ENCODE measurements around the gene TCAP.

The TCAP gene

DNA sequence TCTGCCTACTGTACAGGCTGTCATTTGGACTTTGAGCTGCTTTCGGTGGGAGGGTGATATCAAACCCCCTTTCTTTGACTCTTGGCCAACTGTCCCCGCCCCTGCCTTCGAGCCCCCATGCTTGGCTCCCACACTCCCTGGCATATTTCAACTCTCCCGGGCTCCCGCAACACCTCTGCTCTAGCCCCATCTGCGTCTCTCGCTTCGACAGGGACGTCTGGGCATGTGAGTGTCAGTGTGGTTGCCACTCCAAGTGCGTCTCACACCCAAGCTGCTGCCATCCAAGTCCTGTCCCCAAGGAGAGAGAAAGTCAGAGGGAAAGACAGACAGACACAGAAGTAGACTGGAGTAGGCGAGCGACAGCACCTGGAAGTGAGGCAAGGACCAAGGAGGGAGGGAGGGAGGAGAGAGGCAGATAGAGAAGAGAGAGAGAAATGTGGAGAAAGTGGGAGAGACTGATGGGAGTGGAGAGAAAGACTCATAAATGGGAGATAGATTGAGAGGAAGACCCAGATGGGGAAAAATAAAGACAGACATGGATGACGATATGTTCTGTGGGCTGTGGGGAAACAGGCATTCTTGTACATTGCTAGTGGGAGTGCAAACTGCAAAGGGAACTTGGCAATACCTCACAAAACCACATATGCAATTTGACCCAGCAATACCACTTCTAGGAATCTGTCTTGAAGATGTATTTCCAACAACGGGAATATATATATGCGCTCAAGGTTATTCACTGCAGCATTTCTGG is 16.4 kb upstream of the TCAP start:
- in situ Hi-C loops (cut with HindIII; ENCODE audit: low sequenced_read_pairs): no loop called here
- TF ChIP-seq, protein P1, sequence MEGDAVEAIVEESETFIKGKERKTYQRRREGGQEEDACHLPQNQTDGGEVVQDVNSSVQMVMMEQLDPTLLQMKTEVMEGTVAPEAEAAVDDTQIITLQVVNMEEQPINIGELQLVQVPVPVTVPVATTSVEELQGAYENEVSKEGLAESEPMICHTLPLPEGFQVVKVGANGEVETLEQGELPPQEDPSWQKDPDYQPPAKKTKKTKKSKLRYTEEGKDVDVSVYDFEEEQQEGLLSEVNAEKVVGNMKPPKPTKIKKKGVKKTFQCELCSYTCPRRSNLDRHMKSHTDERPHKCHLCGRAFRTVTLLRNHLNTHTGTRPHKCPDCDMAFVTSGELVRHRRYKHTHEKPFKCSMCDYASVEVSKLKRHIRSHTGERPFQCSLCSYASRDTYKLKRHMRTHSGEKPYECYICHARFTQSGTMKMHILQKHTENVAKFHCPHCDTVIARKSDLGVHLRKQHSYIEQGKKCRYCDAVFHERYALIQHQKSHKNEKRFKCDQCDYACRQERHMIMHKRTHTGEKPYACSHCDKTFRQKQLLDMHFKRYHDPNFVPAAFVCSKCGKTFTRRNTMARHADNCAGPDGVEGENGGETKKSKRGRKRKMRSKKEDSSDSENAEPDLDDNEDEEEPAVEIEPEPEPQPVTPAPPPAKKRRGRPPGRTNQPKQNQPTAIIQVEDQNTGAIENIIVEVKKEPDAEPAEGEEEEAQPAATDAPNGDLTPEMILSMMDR (IDR thresholded peaks at IDR 0.05; ENCODE audit: low read depth, low read length, missing control alignments): no peak
- peak; percentile 59 for DNase-seq (ENCODE audit: low read depth)
- H3K4me3 ChIP-seq (ENCODE audit: low read depth, low read length): no peak overlapping the region

DNA sequence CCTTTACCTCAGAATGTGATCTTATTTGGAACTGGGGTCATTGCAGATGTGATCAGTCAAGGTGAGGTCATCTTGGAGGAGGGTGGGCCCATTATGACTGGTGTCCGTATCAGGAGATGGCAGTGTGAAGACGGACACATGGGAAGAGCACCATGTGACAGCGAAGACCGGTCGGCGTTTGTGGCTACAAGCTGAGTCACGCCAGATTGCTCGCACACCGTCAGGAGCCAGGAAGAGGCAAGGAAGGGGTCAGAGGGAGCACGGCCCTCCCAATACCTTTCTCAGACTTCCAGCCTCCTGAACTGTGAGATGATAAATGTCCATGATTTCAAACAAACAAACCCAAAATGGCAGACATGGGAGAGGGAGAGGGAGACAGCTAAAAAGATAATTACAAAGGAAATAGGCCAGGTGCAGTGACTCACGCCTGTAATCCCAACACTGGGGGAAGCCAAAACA is 15.0 kb upstream of the TCAP start:
- TF ChIP-seq, protein P1 (IDR thresholded peaks at IDR 0.05; ENCODE audit: low read depth, low read length, missing control alignments): no peak
- in situ Hi-C loops (cut with HindIII; ENCODE audit: low sequenced_read_pairs): no loop called here
- DNase-seq (ENCODE audit: low read depth): no peak
- no peak overlapping the region for H3K4me3 ChIP-seq (ENCODE audit: low read depth, low read length)

DNA sequence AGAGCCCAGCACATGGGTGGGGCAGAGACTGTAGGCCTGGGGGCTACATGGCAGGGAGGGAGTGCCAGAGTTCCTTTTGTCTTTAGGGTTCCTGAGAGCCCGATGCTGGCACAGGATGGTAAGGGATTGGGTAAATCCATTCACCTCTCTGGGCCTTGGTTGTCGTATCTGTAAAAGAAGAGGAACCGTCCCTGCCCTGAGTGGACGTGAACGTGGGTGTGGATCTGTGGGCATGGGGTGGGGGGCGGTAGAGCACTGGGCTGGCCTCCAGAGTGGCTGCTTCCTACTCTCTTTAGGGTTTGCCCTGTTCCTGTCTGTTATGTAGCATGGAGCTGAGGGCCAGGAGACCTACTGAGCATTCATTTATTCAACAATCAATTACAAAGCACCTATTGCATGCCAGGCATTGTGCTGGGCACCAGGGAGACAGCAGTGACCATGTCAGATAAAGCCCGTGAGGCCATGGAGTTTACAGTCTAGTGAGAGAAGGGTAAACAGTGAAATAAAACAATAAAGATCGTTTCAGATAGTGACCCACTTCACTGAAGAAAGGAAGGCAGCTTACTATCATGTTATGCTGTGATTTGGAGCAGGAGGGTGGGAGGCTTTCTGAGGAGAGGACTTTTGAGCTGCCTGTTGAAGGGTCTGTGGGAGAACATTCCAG is 13.1 kb upstream of the TCAP start:
- DNase-seq (ENCODE audit: low read depth): no peak
- TF ChIP-seq, protein P1 (IDR thresholded peaks at IDR 0.05; ENCODE audit: low read depth, low read length, missing control alignments): no peak
- in situ Hi-C loops (cut with HindIII; ENCODE audit: low sequenced_read_pairs): no loop called here
- H3K4me3 ChIP-seq (ENCODE audit: low read depth, low read length): no peak overlapping the region

DNA sequence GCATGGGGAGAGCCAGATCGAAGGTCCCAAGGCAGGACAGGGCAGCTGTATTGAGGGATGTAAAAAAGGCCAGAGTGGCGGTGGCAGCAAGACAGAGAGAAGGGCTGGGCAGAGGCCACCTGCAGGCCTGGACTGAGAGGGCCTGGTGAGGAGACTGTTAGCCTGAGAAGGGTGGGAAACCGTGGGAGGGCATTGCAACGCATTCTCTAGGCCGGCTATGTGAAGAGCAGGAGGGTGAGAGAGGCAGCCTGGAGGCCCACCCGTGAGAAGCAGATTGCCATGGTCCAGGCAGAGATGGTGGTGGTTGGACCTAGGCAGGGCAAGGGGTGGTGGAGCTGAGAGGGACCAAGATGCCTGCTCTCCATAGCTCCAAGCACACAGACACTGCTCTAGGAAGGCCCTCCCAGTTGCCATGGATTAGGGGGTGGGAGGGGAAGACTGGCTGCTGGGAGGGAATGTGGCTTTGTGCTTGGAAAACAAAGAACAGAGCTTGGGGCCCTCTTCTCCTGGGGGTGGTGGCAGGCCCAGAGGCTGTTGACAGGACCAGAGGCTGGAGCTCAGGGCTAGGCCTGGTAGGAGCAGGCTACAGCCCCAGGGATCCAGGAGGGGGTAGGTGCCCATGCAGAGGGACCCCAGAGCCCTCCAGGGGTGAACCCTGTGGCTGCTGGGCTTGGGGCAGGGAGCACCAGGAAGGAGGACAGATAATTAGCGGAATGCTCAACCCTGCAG is 12.4 kb upstream of the TCAP start:
- TF ChIP-seq, protein P1 (IDR thresholded peaks at IDR 0.05; ENCODE audit: low read depth, low read length, missing control alignments): no peak
- no peak for DNase-seq (ENCODE audit: low read depth)
- in situ Hi-C loops (cut with HindIII; ENCODE audit: low sequenced_read_pairs): no loop called here
- no peak overlapping the region for H3K4me3 ChIP-seq (ENCODE audit: low read depth, low read length)

DNA sequence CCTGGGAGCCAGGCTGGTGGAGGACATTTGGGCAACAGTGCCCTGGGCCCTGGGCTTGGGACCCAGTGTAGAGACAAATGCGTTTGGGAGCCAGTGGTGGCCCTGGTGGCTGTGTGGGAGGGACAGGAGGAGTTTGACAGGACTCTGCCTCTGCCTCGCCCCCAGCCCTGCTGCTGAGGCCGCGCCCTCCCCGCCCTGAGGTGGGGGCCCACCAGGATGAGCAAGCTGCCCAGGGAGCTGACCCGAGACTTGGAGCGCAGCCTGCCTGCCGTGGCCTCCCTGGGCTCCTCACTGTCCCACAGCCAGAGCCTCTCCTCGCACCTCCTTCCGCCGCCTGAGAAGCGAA is 11.9 kb upstream of the TCAP start:
- in situ Hi-C loops (cut with HindIII; ENCODE audit: low sequenced_read_pairs): no loop called here
- no peak overlapping the region for H3K4me3 ChIP-seq (ENCODE audit: low read depth, low read length)
- no peak for DNase-seq (ENCODE audit: low read depth)
- TF ChIP-seq, protein P1 (IDR thresholded peaks at IDR 0.05; ENCODE audit: low read depth, low read length, missing control alignments): no peak

DNA sequence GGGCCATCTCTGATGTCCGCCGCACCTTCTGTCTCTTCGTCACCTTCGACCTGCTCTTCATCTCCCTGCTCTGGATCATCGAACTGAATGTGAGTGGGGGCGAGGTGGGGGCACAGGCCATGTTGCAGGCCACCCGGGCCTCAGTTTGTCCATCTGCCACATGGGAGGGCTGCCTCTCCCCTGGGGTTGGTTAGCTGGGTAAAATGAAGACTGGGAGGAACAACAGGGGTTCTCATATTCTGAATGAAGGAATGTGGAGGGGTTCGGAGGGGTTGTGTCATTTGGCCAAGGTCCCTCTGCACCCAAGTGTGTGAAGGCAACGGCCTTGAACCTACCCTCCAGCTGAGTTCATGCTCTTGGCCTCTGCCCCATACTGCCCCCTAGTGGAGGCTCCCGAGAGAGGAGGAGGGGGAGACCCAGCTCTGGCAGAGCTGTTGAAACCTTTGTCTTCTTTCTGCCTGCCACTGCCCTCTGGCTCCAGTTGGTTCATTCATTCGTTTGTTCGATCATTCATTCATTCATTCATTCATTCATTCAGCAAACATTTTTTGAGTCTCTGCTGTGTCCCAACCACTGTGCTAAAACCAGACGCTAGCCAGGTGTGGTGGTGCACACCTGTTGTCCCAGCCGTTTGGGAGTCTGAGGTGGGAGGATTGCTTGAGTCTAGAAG is 11.4 kb upstream of the TCAP start:
- TF ChIP-seq, protein P1 (IDR thresholded peaks at IDR 0.05; ENCODE audit: low read depth, low read length, missing control alignments): peak; percentile 90
- no peak for DNase-seq (ENCODE audit: low read depth)
- no peak overlapping the region for H3K4me3 ChIP-seq (ENCODE audit: low read depth, low read length)
- in situ Hi-C loops (cut with HindIII; ENCODE audit: low sequenced_read_pairs): no loop called here
